Fibroblast of peridontal ligament (primary cell): ENCODE data around the gene SLC40A1.
A peak's percentile ranks its signal among the peaks of the same experiment; 100 is the strongest.

Experiments used
- DNase-seq: peaks from one replicate; pipeline ENCODE4 v3.0.0-alpha.2; 2010; ENCODE audit errors: extremely low read depth

SLC40A1 gene

GRCh38 chr2:189569295-189569910 is 11.2 kb downstream of the SLC40A1 start:
- peak; percentile 58 for DNase-seq

GRCh38 chr2:189566046-189566445 is 14.5 kb downstream of the SLC40A1 start:
- peak; percentile 71 for DNase-seq

DNA sequence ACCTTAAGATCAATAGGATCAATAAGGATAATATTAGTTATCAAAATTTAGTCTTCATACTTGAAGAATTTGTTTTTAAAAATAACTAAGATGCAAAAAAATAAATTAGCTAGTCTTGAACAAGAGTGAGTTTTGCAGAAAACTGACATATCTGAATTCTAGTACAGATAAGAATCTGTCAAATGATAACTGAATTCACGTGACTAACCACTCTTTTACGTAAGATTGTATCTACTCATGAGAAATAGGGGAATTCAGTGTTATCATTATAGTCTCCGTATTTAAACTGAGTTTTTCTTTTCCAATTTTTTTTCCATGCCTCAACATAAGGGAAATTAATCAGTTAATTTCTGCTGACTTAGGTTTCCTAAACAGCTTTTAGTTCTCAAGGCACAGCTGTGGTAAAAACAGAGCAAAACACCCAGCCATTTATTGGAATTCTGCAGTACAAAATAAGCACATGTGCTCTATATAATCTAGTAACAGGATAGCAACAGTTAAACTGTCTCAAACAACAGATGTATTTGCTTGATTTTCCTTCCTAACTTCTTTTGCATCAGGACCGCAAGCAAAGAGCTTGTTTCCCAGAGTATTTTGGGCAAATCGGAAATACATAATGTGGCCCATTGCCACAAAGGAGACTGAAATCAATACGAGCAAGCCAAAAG is 19.1 kb downstream of the SLC40A1 start:
- DNase-seq = no peak

DNA sequence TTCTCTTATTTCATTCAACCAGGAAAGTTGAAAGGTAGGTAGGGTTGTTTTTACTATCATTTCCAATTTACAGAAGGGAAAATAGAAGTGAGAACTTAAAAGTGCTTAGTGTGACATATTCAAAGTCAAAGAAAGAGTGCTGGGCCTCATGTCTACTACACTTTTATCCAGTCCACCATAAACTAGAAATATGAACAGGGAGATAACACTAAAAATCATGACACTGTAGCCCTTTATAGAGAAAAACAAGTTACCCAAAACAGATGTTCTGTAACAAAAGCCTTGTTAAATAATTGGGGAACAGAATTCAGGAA is 20.4 kb downstream of the SLC40A1 start:
- no peak for DNase-seq

DNA sequence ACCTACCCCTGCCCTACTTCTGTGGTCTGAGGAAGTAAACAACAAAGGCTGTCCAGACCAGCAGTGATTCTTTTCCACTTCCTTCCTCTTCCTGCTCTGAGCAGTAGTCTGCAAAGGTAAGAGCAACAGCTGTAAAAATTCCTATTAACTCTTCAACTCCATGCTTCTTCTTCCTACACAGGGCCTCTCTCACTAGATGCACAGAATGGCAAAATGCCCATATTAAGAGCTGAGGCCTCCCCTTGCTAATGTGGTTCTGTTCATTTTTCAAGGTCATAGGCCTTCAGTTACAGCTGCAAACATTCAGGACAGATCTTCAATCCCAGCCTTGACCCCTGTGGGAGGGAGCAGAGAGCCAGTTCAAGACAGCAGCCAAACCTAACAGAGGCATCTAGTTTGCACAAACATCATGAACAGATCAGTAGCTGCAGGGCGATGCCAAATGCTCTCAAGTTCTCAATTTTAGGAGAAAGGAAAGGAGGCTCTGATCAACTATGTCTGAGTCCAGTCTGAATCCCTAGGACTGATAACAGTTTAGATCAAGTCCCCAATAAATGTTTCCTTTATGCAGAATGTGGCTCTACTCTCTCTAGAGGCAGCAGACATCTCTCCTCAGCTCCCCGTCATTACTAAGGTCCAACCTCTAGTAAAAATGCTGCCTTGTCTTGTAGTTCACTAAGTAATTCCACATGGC is 20.9 kb downstream of the SLC40A1 start:
- DNase-seq = peak; percentile 66

DNA sequence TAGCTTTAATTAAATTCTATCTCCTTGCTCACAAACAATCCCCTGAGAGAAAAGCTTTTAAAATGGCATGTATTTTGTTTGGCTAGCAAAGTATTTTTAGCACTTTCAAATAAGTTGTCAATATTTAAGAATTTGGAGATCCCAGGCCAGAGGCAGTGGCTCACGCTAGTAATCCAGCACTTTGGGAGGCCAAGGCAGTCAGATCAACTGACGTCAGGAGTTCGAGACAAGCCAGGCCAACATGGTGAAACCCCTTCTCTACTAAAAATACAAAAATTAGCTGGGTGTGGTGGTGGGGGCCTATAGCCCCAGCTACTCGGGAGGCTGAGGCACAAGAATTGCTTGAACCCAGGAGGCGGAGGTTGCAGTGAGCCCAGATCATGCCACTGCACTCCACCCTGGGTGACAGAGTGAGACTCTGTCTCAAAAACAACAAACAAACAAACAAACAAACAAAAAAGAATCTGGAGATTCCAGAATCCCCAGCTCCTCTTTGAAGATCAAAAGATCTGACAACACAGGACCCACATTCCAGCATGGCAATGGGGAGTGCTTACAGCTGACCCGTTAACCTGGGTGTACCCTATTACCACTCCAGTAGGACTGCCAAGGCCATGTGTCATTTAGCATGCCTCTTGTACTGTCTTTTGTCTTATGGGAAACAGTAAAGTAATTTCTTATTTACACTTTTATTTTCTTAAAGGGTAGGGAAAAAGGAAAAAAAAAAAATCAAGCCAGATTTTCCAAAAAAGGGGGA is 21.9 kb downstream of the SLC40A1 start:
- no peak for DNase-seq

DNA sequence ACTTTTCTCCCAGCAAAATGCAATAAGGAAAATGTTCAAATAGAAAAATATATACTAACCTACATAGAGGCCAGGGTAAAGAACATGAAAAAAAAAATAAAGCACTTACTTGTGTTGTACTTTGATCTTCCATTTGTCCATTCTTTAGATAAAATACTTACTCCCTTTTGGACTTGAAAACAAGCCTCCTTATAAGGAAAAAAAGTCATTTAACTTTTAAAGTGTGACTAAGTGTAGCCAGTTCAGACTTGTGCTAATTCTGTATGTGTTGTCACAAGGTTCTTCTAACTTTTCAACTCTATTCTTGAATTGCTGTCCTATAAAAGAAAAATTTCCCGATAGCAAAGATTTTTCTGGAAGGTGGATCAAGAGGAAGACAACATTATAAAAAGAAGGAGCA is 23.2 kb downstream of the SLC40A1 start:
- DNase-seq = no peak

- DNase-seq = no peak
Measured at GRCh38 chr2:189556526-189556925, 24.1 kb downstream of the SLC40A1 start.

- no peak for DNase-seq
Measured at GRCh38 chr2:189555232-189555631, 25.4 kb downstream of the SLC40A1 start.

- no peak for DNase-seq
Measured at GRCh38 chr2:189553504-189554088, 27.0 kb downstream of the SLC40A1 start.

- DNase-seq = no peak
Measured at GRCh38 chr2:189552991-189553404, 27.6 kb downstream of the SLC40A1 start.

- DNase-seq = no peak
Measured at GRCh38 chr2:189552334-189552990, 28.1 kb downstream of the SLC40A1 start.

- DNase-seq = no peak
Measured at GRCh38 chr2:189551808-189552207, 28.8 kb downstream of the SLC40A1 start.

- peak; percentile 97 for DNase-seq
Measured at GRCh38 chr2:189549449-189549832, 31.1 kb downstream of the SLC40A1 start.

DNA sequence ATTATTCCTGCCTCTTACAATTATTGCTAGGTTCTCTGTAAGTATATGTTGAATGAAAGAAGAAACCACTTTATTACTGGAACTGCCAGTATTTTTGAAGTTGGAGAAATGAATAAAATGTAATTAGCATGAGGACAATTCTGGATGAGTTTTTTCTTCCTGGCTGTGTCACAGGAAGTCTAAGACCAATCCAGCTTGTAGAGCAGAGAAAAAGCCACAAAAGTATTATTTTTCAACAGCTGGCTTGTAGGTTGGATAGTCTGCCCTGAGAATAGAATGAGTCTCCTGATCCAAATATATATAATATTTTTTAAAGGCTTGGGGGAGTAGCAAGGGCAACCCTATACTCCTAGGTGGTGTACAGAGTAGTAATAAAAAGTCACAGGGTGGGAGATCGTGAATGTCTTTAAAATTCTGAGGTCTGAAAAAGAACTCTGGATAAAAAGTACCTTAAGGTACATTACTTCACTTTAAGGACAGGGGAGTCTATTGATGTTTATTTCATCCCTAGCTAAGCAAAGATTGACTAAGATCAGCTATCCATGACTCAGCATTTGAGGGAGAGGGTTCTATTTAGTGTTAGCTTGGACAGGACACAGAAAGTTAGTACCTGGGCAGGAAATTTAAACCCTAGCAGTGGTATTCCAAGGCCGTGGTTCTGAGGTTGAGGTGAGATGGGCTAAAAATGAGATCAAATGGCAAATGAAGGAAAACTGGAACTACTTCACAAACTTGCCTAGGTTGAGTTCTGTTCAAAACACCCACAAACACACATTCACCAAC is 31.7 kb downstream of the SLC40A1 start:
- DNase-seq = peak; percentile 68

- DNase-seq = peak; percentile 80
Measured at GRCh38 chr2:189545418-189545817, 35.2 kb downstream of the SLC40A1 start.

- no peak for DNase-seq
Measured at GRCh38 chr2:189544318-189545042, 36.1 kb downstream of the SLC40A1 start.

GRCh38 chr2:189543367-189543766 is 37.2 kb downstream of the SLC40A1 start:
- DNase-seq = no peak

DNA sequence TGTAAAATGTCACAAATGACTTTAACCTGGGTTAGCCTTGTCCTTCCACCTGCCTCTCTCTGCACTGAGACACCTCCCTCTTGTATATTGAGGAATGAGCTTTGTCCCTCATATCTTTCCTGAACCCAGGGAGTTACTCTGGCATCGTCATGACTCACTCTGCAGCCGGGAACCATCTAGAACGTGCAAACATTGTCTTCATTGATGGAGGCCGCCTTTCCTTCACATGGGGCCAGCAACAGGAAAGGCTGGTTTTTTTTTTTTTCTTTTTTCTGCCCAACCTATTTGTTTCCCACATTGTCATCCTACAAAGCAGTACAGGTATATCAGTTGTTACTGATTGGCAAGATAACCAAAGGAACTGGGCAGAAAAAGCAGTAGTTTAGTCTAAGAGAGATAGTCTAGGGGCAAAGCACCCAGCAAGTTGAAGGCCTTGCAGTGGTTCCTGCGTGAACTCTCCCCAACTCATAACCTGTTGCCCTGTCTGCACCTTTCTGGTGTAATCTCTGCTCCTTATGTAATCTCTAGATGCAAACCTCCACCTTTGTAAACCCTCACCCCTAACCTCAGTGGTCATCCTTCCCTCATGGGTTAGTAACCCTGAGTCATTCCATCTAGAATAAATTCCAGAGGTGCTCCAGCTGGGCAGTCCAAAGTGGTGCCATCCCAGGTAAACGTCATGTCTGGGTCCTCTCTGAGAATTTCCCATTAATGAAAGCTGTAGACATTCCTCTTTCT is 38.3 kb downstream of the SLC40A1 start:
- DNase-seq = no peak
